ENCODE measurements around the gene C9orf153.

Gene C9orf153

GRCh38 chr9:86272221-86272620 is 12.8 kb upstream of the C9orf153 start:
- no peak for DNase-seq (ENCODE audit: low read depth in 1 of 2, low spot score in 1 of 2)

GRCh38 chr9:86263876-86264275 is 4.4 kb upstream of the C9orf153 start:
- no peak for DNase-seq (ENCODE audit: low read depth in 1 of 2, low spot score in 1 of 2)

DNA sequence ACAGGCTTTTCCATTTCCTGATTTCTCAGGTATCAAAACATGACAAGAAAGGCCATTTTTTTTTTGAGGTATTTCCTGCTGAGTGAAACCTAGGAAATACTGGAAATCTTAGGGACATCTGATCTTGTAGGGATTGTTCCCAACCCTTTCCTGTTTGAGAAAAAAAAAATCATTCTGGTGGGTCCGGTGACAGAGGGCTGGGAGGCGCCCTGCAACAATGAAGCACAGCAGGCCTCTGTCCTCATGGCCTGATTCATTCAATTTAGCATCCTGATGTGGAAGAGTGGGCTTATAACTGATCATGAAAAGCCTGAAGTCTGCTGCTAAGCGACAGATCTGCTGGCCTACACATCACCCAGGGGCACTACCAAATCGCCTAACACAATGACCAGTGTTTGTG is 3.0 kb upstream of the C9orf153 start:
- no peak for DNase-seq (ENCODE audit: low read depth in 1 of 2, low spot score in 1 of 2)

- no peak for DNase-seq (ENCODE audit: low read depth in 1 of 2, low spot score in 1 of 2)
These were observed 2.1 kb downstream of the C9orf153 start for GRCh38 chr9:86257391-86257790.

- DNase-seq (ENCODE audit: low read depth in 1 of 2, low spot score in 1 of 2), result no peak
These were observed 2.8 kb downstream of the C9orf153 start for GRCh38 chr9:86256653-86257052.

DNA sequence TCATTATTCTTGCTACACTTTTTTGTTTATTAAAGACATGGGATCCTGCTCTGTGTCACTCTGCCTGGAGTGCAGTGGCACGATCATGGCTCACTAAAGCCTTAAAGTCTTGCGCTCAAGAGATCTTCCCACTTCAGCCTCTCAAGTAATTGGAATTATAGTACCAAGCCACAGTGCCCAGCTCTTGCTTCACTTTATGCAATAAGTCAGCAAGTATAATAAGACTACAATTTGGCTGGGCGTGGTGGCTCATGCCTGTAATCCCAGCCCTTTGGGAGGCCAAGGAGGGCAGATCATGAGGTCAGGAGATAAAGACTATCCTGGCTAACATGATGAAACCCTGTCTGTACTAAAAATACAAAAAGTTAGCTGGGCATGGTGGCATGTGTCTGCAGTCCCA is 5.9 kb downstream of the C9orf153 start:
- DNase-seq (ENCODE audit: low read depth in 1 of 2, low spot score in 1 of 2), result no peak

DNA sequence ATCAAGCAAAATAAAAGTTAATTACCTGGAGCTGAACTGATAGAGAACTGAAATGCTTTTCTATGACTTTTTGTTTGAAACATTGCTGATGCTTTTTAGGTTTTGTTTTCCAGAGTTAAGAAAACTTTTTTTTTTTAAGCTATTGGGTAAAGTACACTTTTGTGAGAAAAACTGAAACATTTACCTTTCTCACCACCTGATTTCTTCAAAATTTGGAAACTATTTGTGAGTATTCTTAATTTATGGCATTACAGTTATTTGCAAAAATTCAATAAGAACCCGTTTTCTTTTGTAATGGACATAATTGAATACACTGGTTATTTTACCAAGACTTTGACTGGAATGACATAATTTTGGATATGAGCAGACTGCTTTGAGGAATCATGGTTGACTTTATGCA is 6.6 kb downstream of the C9orf153 start:
- DNase-seq (ENCODE audit: low read depth in 1 of 2, low spot score in 1 of 2), result no peak

GRCh38 chr9:86250123-86250522 is 9.3 kb downstream of the C9orf153 start:
- no peak for DNase-seq (ENCODE audit: low read depth in 1 of 2, low spot score in 1 of 2)

- DNase-seq (ENCODE audit: low read depth in 1 of 2, low spot score in 1 of 2), result no peak
These were observed 10.7 kb downstream of the C9orf153 start for GRCh38 chr9:86248746-86249145.

- no peak for DNase-seq (ENCODE audit: low read depth in 1 of 2, low spot score in 1 of 2)
These were observed 12.7 kb downstream of the C9orf153 start for GRCh38 chr9:86246752-86247161.

- DNase-seq (ENCODE audit: low read depth in 1 of 2, low spot score in 1 of 2), result no peak
These were observed 17.4 kb downstream of the C9orf153 start for GRCh38 chr9:86242071-86242470.

DNA sequence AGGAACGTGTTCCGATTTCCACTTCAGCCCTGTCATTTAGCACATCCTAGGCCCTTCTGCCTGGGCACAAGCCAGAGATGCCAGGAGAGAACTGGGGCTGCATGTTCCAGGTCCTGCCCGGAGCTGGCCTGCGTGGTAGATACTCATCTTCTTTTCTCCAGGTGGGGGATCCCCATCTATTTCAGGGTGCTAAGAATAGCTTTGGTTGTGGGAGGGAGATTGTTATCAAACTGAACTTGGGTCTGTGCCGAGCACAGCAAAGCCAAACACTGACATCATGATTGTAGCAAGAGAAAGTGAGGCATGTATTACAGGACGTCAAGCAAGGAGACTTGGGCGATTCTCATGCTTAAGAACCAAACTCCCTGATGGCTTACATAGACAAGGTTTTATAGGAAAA is 18.2 kb downstream of the C9orf153 start:
- DNase-seq (ENCODE audit: low read depth in 1 of 2, low spot score in 1 of 2), result no peak

DNA sequence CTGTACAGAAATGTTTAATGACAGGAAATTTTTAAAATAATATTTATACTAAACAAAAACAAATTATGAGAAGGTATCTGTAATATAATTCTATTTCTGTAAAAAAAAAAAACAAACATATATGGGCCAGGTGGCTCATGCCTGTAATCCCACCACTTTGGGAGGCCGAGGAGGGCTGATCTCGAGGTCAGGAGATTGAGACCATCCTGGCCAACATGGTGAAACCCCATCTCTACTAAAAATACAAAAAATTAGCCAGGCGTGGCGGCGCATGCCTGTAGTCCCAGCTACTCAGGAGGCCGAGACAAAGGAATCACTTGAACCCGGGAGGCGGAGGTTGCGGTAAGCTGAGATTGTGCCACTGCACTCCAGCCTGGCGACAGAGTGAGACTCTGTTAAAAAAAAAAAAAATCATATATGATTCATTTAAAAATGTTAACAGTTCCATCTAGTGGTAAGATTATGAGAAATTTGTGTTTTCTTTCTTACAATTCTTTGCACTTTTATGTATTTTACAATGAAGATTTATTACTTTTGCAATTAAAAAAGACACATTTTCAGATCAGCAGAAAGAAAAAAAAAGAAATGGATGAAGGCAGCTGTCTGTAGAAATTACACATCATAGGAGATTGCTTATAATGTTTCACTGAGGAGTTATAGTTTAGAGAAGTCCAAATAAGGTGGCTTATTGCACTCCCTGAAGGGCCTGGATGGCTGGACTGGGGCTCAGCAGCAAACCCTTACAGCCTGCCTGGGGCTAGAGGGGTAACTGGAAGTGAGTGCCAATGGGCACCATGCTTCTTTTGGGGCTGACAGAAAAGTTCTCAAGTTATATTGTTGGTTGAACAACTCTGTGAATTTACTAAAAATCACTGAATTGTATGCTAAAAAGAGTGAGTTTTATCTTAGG is 20.3 kb downstream of the C9orf153 start:
- no peak for DNase-seq (ENCODE audit: low read depth in 1 of 2, low spot score in 1 of 2)

DNA sequence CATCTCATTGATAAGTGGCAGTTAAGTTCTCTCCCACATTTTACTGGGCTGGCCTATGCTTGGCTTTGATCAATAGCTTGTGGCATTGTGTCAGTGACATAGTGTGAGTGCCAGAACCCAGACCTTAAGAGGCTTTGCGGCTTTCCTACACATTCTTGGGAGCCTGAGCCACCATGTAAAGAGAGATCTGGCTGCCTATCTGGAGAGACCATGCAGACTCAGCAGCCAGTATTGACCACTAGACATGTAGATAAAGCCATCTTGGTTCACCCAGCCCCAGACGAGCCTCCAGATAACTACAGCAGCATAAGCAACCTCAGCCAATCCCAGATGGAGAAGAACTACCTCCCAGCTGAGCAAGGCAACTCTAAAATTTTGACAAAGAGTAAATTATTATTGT is 28.6 kb downstream of the C9orf153 start:
- DNase-seq (ENCODE audit: low read depth in 1 of 2, low spot score in 1 of 2), result no peak

DNA sequence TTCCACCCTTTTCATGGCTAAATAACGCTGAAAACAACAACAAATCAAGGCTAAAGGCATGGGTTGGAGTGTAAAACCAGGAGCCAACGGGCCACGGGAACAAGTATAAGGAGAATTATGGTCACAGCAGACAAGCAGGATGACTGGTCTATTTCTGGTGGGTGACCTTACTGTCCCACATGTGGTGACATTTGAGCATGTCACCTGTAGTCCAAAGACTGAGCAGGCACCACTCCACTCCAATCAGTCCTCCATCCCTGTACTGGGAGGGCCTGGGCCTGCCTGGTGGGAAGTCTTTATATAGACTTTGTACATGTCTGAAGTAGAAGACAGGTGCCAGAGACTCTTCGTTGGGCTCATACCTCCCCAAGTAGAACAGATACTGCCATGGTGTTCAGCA is 36.8 kb downstream of the C9orf153 start:
- DNase-seq (ENCODE audit: low read depth in 1 of 2, low spot score in 1 of 2), result no peak

DNA sequence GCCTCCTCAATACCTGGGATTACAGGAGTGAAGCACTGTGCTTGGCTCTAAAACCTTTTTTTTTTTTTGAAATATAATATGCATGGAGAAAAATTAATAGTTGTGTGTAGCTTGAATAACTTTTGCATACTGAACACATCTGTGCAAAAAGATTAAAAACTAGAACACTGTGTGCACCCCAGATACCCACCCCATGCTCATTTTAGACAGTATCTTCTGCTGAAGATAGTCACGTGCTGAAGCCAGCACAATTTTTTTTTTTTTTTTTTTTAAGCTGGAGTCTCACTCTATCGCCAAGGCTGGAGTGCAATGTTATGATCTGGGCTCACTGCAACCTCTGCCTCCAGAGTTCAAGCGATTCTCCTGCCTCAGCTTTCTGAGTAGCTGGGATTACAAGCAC is 39.9 kb downstream of the C9orf153 start:
- no peak for DNase-seq (ENCODE audit: low read depth in 1 of 2, low spot score in 1 of 2)

- DNase-seq (ENCODE audit: low read depth in 1 of 2, low spot score in 1 of 2), result no peak
These were observed 42.2 kb downstream of the C9orf153 start for GRCh38 chr9:86217076-86217755.

GRCh38 chr9:86207193-86207592 is 52.3 kb downstream of the C9orf153 start:
- DNase-seq (ENCODE audit: low read depth in 1 of 2, low spot score in 1 of 2), result no peak

- DNase-seq (ENCODE audit: low read depth in 1 of 2, low spot score in 1 of 2), result no peak
These were observed 57.0 kb downstream of the C9orf153 start for GRCh38 chr9:86202338-86202882.

DNA sequence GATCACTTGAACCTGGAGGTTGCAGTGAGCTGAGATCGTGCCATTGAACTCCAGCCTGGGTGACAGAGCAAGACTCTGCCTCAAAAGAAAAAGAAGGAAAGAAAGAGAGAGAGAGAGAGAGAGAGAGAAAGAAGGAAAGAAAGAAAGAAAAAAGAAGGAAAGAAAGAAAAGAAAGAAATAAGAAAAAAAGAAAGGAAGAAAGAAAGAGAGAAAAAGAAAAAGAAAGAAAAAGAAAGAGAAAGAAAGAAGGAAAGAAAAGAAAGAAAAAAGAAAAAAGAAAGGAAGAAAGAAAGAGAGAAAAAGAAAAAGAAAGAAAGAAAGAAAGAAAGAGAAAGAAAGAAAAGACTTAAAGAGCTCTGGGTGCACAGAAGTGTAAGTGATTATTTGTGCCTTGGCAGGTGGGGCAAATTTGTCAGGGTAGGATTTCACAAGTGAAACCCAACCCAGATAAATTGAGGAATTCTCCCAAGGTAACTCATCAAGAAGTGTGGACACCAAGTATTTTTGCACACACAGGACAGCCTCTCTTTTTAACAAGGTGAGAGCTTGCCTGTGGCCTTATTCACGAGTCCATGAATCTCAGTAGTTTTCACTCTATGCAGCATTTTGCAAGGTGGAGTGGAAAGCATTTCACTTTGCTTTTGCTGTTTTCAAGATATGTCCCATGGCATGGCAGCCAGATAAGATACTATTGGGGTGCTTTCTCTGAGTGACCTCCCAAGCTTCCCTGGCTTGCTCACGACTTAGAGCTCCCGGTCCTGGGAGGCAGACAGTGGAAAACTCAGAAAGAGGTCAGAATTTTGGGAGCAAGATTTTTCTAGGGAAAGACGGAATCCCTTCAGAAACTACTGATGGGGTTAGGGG is 57.8 kb downstream of the C9orf153 start:
- DNase-seq (ENCODE audit: low read depth in 1 of 2, low spot score in 1 of 2), result no peak

- DNase-seq (ENCODE audit: low read depth in 1 of 2, low spot score in 1 of 2), result no peak
These were observed 58.8 kb downstream of the C9orf153 start for GRCh38 chr9:86200599-86201162.
